NCI-H146 (cell line): ENCODE data around the gene ARHGEF33.
"Not testable (repeated sequence)": the region's sequence is repeated elsewhere in the genome, so short reads cannot be mapped to it uniquely, and the experiment has no call there.

Source experiments
- DNase-seq: peaks from one replicate; lab custom pipeline; 2025; lab: John Stamatoyannopoulos, UW

Gene ARHGEF33

GRCh38 chr2:38911191-38911590 is 21.5 kb downstream of the ARHGEF33 start:
- no peak for DNase-seq

GRCh38 chr2:38912619-38913018 is 22.9 kb downstream of the ARHGEF33 start:
- no peak for DNase-seq

DNA sequence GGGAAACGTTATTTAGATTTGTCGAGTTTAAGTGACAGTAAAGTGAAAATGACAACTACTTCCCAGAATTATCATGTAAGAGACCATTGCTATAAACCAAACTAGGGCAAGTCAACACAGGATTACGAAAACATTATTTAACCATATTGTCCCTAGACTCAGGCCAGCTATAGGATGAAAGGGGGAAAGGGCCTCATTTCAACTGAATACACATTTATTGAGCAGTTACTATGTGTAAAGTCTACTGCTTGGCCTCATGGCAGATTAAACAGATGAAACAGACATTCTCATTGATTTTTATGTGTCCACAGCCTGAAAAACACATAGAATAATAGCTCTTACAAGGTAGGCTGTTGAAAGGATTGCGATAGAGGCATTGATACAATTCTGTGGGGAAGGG is 32.7 kb downstream of the ARHGEF33 start:
- DNase-seq, result no peak

- DNase-seq, result no peak
Measured at GRCh38 chr2:38922902-38923301, 33.2 kb downstream of the ARHGEF33 start.

GRCh38 chr2:38925982-38926381 is 36.3 kb downstream of the ARHGEF33 start:
- DNase-seq, result no peak

DNA sequence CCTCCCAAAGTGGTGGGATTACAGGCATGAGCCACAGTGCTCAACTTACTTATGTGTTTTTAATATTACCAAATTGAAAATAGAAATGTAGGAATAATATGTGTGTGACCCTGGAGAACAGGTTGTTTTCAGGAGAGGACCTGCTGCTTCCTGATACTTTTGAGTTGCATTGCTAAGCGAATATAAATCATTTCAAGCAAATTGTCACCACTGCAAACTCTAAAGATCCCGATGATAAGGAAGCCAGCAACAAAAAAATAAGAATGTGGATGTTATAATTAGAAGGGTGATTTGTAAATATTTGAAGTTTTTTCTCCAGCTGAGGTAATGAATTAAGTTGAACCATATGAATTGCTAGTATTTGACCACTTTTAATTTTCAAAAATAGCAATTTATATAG is 40.9 kb downstream of the ARHGEF33 start:
- DNase-seq, result no peak

DNA sequence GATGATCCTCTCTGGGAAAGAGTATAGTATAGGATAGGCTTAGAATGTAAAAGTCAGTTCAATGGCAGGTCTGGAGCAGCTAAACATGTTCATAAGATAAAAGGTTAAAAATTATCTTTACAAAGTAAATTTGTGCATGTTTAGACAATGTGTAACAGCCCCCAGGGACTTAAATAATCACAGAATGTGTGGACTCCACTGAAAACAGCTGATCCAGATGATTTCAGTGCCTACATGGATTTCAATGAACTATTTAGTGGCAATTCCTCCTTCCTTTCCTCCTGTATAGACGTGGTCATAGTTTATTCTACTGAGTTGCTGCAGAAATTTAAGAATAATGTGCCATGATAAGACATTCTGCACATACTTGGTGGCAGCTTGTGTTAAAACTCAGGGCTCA is 42.9 kb downstream of the ARHGEF33 start:
- DNase-seq, result no peak

DNA sequence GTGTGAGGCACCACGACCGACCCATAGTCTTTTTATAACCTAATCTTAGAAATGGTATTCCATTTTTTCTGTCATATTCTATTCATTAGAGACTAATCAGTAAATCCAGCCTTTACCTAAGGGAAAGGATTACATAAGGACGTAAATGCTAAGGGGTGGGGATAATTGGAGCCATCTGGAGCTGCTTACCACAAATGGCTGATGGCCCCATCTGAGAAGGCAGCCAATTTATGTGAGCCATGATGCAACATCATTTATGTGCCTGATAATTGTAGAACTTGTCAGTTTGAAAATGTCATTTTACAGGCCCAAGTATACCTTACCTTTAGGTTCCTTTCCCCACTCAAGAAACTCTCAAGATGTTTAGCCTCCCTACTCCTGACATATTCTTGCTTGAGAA is 44.0 kb downstream of the ARHGEF33 start:
- DNase-seq, result no peak

DNA sequence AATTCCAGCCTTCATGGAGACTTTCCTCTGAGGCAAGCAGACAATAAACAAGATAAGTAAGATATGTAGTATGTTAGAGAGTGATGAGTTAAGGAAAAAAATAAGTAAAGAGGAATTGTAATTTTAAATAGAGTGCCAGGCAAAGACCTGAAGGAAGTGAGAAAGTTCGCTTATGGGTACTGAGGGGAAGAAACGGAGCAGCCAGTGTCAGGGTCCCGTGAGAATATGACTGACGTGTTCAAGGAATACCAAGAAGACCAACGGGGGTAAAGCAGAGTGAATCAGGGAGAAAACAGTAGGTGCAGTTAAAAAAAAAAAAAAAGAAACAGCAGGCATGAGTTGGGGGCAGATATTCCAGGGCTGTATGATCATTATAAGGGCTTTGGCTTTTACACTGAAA is 45.1 kb downstream of the ARHGEF33 start:
- DNase-seq, result no peak

- no peak for DNase-seq
Measured at GRCh38 chr2:38935568-38936172, 46.0 kb downstream of the ARHGEF33 start.

DNA sequence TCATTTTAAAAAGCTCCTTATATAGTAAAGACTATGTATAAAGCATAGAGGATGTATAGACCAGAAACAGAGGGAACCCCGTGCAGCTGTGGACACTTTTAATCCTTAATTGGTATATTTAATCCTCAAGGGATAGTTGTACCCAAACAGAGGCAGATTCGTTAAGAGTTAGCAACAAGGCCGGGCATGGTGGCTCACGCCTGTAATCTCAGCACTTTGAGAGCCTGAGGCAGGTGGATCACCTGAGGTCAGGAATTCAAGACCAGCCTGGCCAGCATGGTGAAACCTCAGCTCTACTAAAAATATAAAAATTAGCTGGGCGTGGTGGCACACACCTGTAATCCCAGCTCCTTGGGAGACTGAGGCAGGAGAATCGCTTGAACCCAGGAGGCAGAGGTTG is 46.8 kb downstream of the ARHGEF33 start:
- DNase-seq, result not testable (repeated sequence)

- DNase-seq, result no peak
Measured at GRCh38 chr2:38937548-38937947, 47.9 kb downstream of the ARHGEF33 start.

DNA sequence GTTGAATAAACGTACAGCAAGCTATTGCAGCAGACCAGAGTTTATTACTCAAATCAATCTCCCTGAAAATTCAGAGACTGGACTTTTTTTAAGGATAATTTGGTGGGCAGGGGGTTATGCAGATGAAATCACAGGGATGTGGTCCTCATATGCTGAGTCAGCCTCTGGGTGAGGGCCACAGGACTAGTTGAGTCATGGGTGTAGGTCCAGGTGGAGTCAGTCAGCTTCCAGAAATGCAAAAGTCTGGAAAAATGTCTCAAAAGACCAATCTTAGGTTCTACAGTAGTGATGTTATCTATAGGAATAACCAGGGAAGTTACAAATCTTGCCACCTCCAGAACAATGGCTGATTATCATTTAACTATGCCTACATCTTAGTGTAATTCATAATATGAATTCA is 51.1 kb downstream of the ARHGEF33 start:
- DNase-seq, result no peak

DNA sequence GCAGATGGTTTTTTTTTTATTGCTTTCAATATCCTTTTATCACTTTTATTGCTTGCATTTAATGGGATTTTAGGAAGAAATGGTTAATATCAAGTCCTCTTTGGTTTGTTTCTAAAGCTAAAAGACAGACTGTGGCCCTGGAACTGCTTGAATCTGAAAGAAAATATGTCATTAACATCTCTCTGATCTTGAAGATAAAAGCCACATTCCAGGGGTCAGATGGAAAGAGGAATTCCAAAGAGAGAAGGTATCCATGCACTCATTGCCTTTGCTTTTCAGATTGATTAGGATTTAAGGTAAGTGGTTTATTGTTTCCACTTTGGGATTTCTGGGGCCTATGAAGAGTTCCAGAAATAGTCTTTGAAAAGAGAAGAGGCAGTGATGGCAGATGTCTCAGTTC is 54.1 kb downstream of the ARHGEF33 start:
- DNase-seq, result no peak

DNA sequence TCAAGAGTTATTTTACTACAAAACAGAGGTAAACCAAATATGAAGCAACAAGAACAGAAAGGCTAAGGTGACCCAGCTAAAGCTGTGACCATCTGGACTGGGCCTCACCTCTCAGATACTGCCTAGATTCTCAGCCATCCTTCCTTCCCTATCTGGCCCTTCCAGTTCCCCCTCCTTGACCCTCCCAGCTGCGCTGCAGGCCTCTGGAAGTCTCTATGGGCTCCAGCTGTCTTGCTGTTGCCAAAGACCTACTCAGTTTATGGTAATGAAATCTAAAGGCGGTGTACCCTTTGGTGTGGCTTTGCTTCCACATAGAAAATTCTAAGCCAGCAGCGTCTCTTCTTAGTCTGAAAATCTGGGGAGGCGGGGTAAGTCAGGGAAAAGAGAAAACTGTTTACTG is 55.7 kb downstream of the ARHGEF33 start:
- no peak for DNase-seq

- no peak for DNase-seq
Measured at GRCh38 chr2:38945911-38946310, 56.2 kb downstream of the ARHGEF33 start.

- DNase-seq, result peak; percentile 80
Measured at GRCh38 chr2:38947241-38948239, 57.9 kb downstream of the ARHGEF33 start.

GRCh38 chr2:38948387-38948882 is 58.8 kb downstream of the ARHGEF33 start:
- DNase-seq, result no peak

GRCh38 chr2:38948995-38949394 is 59.3 kb downstream of the ARHGEF33 start:
- DNase-seq, result no peak

GRCh38 chr2:38951766-38952165 is 62.1 kb downstream of the ARHGEF33 start:
- no peak for DNase-seq

- DNase-seq, result no peak
Measured at GRCh38 chr2:38957972-38958371, 68.3 kb downstream of the ARHGEF33 start.

- DNase-seq, result no peak
Measured at GRCh38 chr2:38959466-38959865, 69.8 kb downstream of the ARHGEF33 start.

GRCh38 chr2:38959938-38960608 is 70.4 kb downstream of the ARHGEF33 start:
- no peak for DNase-seq
